Neural progenitor cell (in vitro differentiated cells): ENCODE data around the gene SLC44A1. TPM values are rescaled to one million over a fixed set of nuclear protein-coding genes. Genes with fewer than 3 reads are reported as not detected.

Experiments used
- DNase-seq: peaks from one replicate; pipeline ENCODE4 v3.0.0-alpha.2; 2016; ENCODE audit warnings: low spot score
- H2AFZ ChIP-seq: fragments of 200-600 bp; sonication (generic); replicated peaks from 2 replicates; pipeline ENCODE4 v1.6.1; 2016; ENCODE audit warnings: antibody characterized with exemption
- H3F3A ChIP-seq: fragments of 200-600 bp; sonication (generic); 2 replicates; pipeline ENCODE4 v1.6.1; 2016; ENCODE audit warnings: antibody characterized with exemption, low read depth
- H3K27ac ChIP-seq: fragments of 200-600 bp; sonication (generic); 2 replicates; pipeline ENCODE4 v1.5.1; 2016; ENCODE audit warnings: mild to moderate bottlenecking
- H3K27me3 ChIP-seq: fragments of 200-600 bp; sonication (generic); 2 replicates; pipeline ENCODE4 v1.6.1; 2016; ENCODE audit warnings: mild to moderate bottlenecking, moderate library complexity
- H3K36me3 ChIP-seq: fragments of 200-600 bp; sonication (generic); 2 replicates; pipeline ENCODE4 v1.5.1; 2016
- H3K4me1 ChIP-seq: fragments of 200-600 bp; sonication (generic); 2 replicates; pipeline ENCODE4 v1.6.1; 2016; ENCODE audit warnings: mixed run types
- H3K4me2 ChIP-seq: fragments of 200-600 bp; sonication (generic); 2 replicates; pipeline ENCODE4 v1.6.1; 2016
- H3K4me3 ChIP-seq: fragments of 200-600 bp; sonication (generic); 2 replicates; pipeline ENCODE4 v1.5.1; 2016
- H3K79me2 ChIP-seq: fragments of 200-600 bp; sonication (generic); 2 replicates; pipeline ENCODE4 v1.6.1; 2016; ENCODE audit warnings: low read depth
- H3K9ac ChIP-seq: fragments of 200-600 bp; sonication (generic); 2 replicates; pipeline ENCODE4 v1.6.1; 2016
- H3K9me3 ChIP-seq: fragments of 200-600 bp; sonication (generic); 2 replicates; pipeline ENCODE4 v1.5.1; 2016; ENCODE audit warnings: low read depth
- H4K20me1 ChIP-seq: fragments of 200-600 bp; sonication (generic); 2 replicates; pipeline ENCODE4 v1.6.1; 2016; ENCODE audit warnings: low read depth
- H3K27ac Mint-ChIP-seq: 3 replicates; pipeline ENCODE4 v1.8.0; 2021; ENCODE audit warnings: mixed read lengths
- H3K27me3 Mint-ChIP-seq: 2 replicates; pipeline ENCODE4 v1.8.0; 2022; ENCODE audit warnings: low read depth, mild to moderate bottlenecking, inconsistent platforms, moderate library complexity, mixed read lengths; ENCODE audit not compliant: insufficient read depth
- H3K36me3 Mint-ChIP-seq: 3 replicates; pipeline ENCODE4 v1.8.0; 2021; ENCODE audit warnings: mixed read lengths
- H3K4me1 Mint-ChIP-seq: 3 replicates; pipeline ENCODE4 v1.8.0; 2021; ENCODE audit warnings: mixed read lengths
- H3K4me3 Mint-ChIP-seq: 3 replicates; pipeline ENCODE4 v1.8.0; 2021; ENCODE audit warnings: mild to moderate bottlenecking, moderate library complexity, mixed read lengths
- H3K9me3 Mint-ChIP-seq: 3 replicates; pipeline ENCODE4 v1.8.0; 2020; ENCODE audit warnings: mixed read lengths
- EZH2 ChIP-seq: fragments of 200-600 bp; sonication (generic); IDR thresholded peaks from 2 replicates; pipeline ENCODE4 v1.6.1; 2017; ENCODE audit warnings: antibody characterized with exemption, mild to moderate bottlenecking, moderate library complexity
- EZH2phosphoT487 ChIP-seq: fragments of 200-600 bp; sonication (generic); IDR thresholded peaks from 2 replicates; pipeline ENCODE4 v1.6.1; 2017; ENCODE audit warnings: antibody characterized with exemption
- total RNA-seq: library from RNA; depleted of rRNA; stranded (reverse); fragments of >200 nt; gene quantifications from 2 replicates; pipeline ENCODE4 v1.2.3, GENCODE V29; 2015; ENCODE audit warnings: low replicate concordance
- TF ChIP-seq, protein P1 (sequence below): fragments of 200-600 bp; sonication (generic); IDR thresholded peaks from 2 replicates; pipeline ENCODE4 v1.5.1; 2017; ENCODE audit warnings: antibody characterized with exemption, mild to moderate bottlenecking

SLC44A1 gene
- total RNA-seq, 1 donor from 2014 or later, result 41.4 TPM

DNA sequence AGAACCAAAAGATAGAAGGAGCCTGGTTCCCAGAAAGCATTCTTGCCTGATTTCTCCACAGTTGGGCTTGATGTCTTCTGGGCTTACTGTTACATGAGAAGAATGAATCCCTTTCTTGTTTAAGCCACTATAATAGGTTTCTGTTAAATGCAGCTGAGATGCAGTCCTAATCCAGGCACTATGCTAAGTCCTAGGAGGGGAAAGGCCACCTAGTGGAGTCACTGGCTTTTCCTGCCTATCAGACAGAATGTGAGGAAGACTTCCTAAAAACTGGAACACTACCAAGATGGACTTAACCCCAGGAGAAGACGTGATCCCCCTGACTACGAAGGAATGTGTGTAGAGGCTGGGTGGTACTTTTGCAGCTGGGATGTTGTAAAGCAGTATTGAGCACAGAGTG, 169.1 kb downstream of the SLC44A1 start:
- peaks cover 7% of the 10 kb centered on the region for H3K4me1 ChIP-seq
- H3K27me3 ChIP-seq, result no peaks in the 10 kb centered on the region
- Mint-ChIP-seq H3K27me3 (peaks cover 2% of the 10 kb centered on the region), H3K4me1 (peaks cover 12% of the 10 kb centered on the region), H3K4me3 (no peak overlapping the region), H3K27ac (no peak overlapping the region), H3K9me3 (peaks cover 2% of the 10 kb centered on the region), H3K36me3 (no peaks in the 10 kb centered on the region)
- no peak overlapping the region for H2AFZ ChIP-seq
- no peak overlapping the region for H3K27ac ChIP-seq
- no peaks in the 10 kb centered on the region for H4K20me1 ChIP-seq
- DNase-seq, result peak; percentile 68
- no peak overlapping the region for H3K9ac ChIP-seq
- no peak overlapping the region for H3K4me2 ChIP-seq
- no peak for TF ChIP-seq EZH2
- TF ChIP-seq, protein P1, sequence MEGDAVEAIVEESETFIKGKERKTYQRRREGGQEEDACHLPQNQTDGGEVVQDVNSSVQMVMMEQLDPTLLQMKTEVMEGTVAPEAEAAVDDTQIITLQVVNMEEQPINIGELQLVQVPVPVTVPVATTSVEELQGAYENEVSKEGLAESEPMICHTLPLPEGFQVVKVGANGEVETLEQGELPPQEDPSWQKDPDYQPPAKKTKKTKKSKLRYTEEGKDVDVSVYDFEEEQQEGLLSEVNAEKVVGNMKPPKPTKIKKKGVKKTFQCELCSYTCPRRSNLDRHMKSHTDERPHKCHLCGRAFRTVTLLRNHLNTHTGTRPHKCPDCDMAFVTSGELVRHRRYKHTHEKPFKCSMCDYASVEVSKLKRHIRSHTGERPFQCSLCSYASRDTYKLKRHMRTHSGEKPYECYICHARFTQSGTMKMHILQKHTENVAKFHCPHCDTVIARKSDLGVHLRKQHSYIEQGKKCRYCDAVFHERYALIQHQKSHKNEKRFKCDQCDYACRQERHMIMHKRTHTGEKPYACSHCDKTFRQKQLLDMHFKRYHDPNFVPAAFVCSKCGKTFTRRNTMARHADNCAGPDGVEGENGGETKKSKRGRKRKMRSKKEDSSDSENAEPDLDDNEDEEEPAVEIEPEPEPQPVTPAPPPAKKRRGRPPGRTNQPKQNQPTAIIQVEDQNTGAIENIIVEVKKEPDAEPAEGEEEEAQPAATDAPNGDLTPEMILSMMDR, result peak; percentile 51
- peaks cover 9% of the 10 kb centered on the region for H3F3A ChIP-seq
- no peaks in the 10 kb centered on the region for H3K9me3 ChIP-seq
- no peaks in the 10 kb centered on the region for H3K79me2 ChIP-seq
- no peaks in the 10 kb centered on the region for H3K36me3 ChIP-seq
- no peak overlapping the region for H3K4me3 ChIP-seq

DNA sequence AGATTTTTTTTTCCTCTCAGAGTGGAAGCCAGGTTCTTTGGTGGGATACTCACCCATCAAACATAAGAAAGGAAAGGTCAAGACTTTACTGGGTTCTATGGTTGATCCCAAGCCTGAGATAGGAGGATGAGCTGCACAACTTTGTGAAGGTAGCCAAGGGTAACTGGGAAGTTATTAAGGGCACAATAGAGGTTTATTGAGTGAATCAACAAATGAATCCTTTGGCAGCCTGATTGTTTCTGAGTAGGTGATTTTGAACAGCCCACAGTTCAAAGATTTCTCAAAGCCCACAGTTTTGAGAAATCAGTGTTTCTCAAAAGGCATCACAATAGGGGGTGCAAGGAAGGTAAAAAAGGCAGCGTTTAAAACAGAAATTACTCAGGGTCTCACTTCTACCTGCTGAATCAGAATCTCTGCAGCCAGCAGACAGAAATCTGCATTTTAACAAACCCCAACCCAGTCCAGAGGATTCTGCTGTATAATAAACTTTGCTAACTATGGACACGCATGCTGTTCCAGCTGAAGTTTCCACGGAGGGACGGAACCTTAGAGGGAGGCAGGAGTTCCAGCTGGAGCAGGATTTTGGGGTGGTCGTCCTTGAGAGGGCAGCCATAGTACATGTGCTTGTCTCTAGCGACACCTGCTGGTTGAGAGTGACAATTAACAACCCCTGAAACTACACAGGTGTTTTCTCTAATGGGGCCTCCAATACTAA, 170.7 kb downstream of the SLC44A1 start:
- peaks cover 7% of the 10 kb centered on the region for H3K4me1 ChIP-seq
- peak overlapping the region; percentile 53 for H2AFZ ChIP-seq
- no peaks in the 10 kb centered on the region for H3K36me3 ChIP-seq
- H3F3A ChIP-seq, result peaks cover 9% of the 10 kb centered on the region
- Mint-ChIP-seq H3K4me3 (peak overlapping the region; percentile 28), H3K4me1 (peaks cover 12% of the 10 kb centered on the region), H3K27ac (no peak overlapping the region), H3K9me3 (peaks cover 2% of the 10 kb centered on the region), H3K27me3 (peaks cover 2% of the 10 kb centered on the region), H3K36me3 (no peaks in the 10 kb centered on the region)
- H3K4me3 ChIP-seq, result peak overlapping the region; percentile 12
- peak; percentile 87 for DNase-seq
- H3K27ac ChIP-seq, result no peak overlapping the region
- H3K27me3 ChIP-seq, result no peaks in the 10 kb centered on the region
- TF ChIP-seq, protein P1, result peak; percentile 92
- no peak for TF ChIP-seq EZH2phosphoT487
- TF ChIP-seq EZH2, result no peak
- no peaks in the 10 kb centered on the region for H3K9me3 ChIP-seq
- no peaks in the 10 kb centered on the region for H3K79me2 ChIP-seq
- no peak overlapping the region for H3K9ac ChIP-seq
- H3K4me2 ChIP-seq, result peak overlapping the region; percentile 49
- H4K20me1 ChIP-seq, result no peaks in the 10 kb centered on the region

DNA sequence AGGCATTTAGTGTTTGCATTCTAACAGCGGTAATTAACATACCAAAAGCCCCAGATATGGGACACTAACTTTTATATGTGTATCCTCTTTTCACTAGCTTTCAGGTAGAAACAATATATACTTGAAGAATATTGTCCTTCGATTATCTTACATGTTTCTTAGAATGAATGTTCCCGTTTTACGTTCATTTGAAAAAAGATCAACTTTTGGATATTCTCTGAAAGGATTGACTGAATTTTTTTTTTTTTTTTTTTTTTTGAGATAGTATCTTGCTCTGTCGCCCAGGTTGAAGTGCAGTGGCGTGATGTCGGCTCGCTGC, 171.2 kb downstream of the SLC44A1 start:
- H3K4me1 Mint-ChIP-seq, result peaks cover 12% of the 10 kb centered on the region
- H3K4me2 ChIP-seq, result no peak overlapping the region

More for the DNA sequence above, 171.2 kb downstream of the SLC44A1 start:
- no peak overlapping the region for H3K4me3 ChIP-seq
- no peaks in the 10 kb centered on the region for H3K79me2 ChIP-seq
- H3K27ac ChIP-seq, result no peak overlapping the region
- Mint-ChIP-seq H3K27ac (no peak overlapping the region), H3K4me3 (no peak overlapping the region), H3K9me3 (no peaks in the 10 kb centered on the region), H3K36me3 (no peaks in the 10 kb centered on the region), H3K27me3 (peaks cover 2% of the 10 kb centered on the region)
- TF ChIP-seq, protein P1, result no peak
- TF ChIP-seq EZH2, result no peak
- TF ChIP-seq EZH2phosphoT487, result no peak
- H3K4me1 ChIP-seq, result peaks cover 7% of the 10 kb centered on the region
- peaks cover 9% of the 10 kb centered on the region for H3F3A ChIP-seq
- no peaks in the 10 kb centered on the region for H3K36me3 ChIP-seq
- no peaks in the 10 kb centered on the region for H3K9me3 ChIP-seq
- no peak overlapping the region for H2AFZ ChIP-seq
- H3K9ac ChIP-seq, result no peak overlapping the region
- DNase-seq, result no peak
- no peaks in the 10 kb centered on the region for H4K20me1 ChIP-seq
- H3K27me3 ChIP-seq, result no peaks in the 10 kb centered on the region
